Measurements from ENCODE around the gene KCNJ15.

Gene KCNJ15

GRCh38 chr21:38264571-38264970, 7.8 kb downstream of the KCNJ15 start:
- no peaks in the 10 kb centered on the region for H3K36me3 ChIP-seq (ENCODE audit: control insufficient read depth, insufficient read depth, low read length)
- no peak overlapping the region for H3K4me3 ChIP-seq (ENCODE audit: low read length)
- no peak overlapping the region for H3K27ac ChIP-seq (ENCODE audit: low read depth, low read length)
- no peak overlapping the region for H3K9ac ChIP-seq (ENCODE audit: low read length)
- no peaks in the 10 kb centered on the region for H3K4me1 ChIP-seq (ENCODE audit: control insufficient read depth, insufficient read depth, low read length)
- H3K27me3 ChIP-seq (ENCODE audit: control insufficient read depth, insufficient read depth, low read length) = no peaks in the 10 kb centered on the region

GRCh38 chr21:38265166-38265565, 8.4 kb downstream of the KCNJ15 start:
- Histone ChIP-seq H3K4me3 (ENCODE audit: low read length) (no peak overlapping the region), H3K36me3 (ENCODE audit: control insufficient read depth, insufficient read depth, low read length) (no peaks in the 10 kb centered on the region), H3K4me1 (ENCODE audit: control insufficient read depth, insufficient read depth, low read length) (no peaks in the 10 kb centered on the region), H3K27ac (ENCODE audit: low read depth, low read length) (no peak overlapping the region), H3K27me3 (ENCODE audit: control insufficient read depth, insufficient read depth, low read length) (no peaks in the 10 kb centered on the region), H3K9ac (ENCODE audit: low read length) (no peak overlapping the region)

GRCh38 chr21:38266732-38267131, 9.9 kb downstream of the KCNJ15 start:
- no peak overlapping the region for H3K9ac ChIP-seq (ENCODE audit: low read length)
- no peaks in the 10 kb centered on the region for H3K36me3 ChIP-seq (ENCODE audit: control insufficient read depth, insufficient read depth, low read length)
- H3K27me3 ChIP-seq (ENCODE audit: control insufficient read depth, insufficient read depth, low read length) = no peaks in the 10 kb centered on the region
- H3K27ac ChIP-seq (ENCODE audit: low read depth, low read length) = no peak overlapping the region
- H3K4me1 ChIP-seq (ENCODE audit: control insufficient read depth, insufficient read depth, low read length) = no peaks in the 10 kb centered on the region
- H3K4me3 ChIP-seq (ENCODE audit: low read length) = no peak overlapping the region

- Histone ChIP-seq H3K27me3 (ENCODE audit: control insufficient read depth, insufficient read depth, low read length) (no peaks in the 10 kb centered on the region), H3K27ac (ENCODE audit: low read depth, low read length) (no peak overlapping the region), H3K36me3 (ENCODE audit: control insufficient read depth, insufficient read depth, low read length) (no peaks in the 10 kb centered on the region), H3K4me1 (ENCODE audit: control insufficient read depth, insufficient read depth, low read length) (no peaks in the 10 kb centered on the region), H3K9ac (ENCODE audit: low read length) (no peak overlapping the region), H3K4me3 (ENCODE audit: low read length) (no peak overlapping the region)
Observed at GRCh38 chr21:38267136-38267755, 10.5 kb downstream of the KCNJ15 start.

GRCh38 chr21:38267991-38268863, 11.4 kb downstream of the KCNJ15 start:
- Histone ChIP-seq H3K36me3 (ENCODE audit: control insufficient read depth, insufficient read depth, low read length) (no peaks in the 10 kb centered on the region), H3K4me1 (ENCODE audit: control insufficient read depth, insufficient read depth, low read length) (no peaks in the 10 kb centered on the region), H3K9ac (ENCODE audit: low read length) (no peak overlapping the region), H3K4me3 (ENCODE audit: low read length) (no peak overlapping the region), H3K27me3 (ENCODE audit: control insufficient read depth, insufficient read depth, low read length) (no peaks in the 10 kb centered on the region), H3K27ac (ENCODE audit: low read depth, low read length) (no peak overlapping the region)

GRCh38 chr21:38268864-38269575, 12.2 kb downstream of the KCNJ15 start:
- Histone ChIP-seq H3K27me3 (ENCODE audit: control insufficient read depth, insufficient read depth, low read length) (no peaks in the 10 kb centered on the region), H3K9ac (ENCODE audit: low read length) (no peak overlapping the region), H3K27ac (ENCODE audit: low read depth, low read length) (no peak overlapping the region), H3K36me3 (ENCODE audit: control insufficient read depth, insufficient read depth, low read length) (no peaks in the 10 kb centered on the region), H3K4me1 (ENCODE audit: control insufficient read depth, insufficient read depth, low read length) (no peaks in the 10 kb centered on the region), H3K4me3 (ENCODE audit: low read length) (no peak overlapping the region)

- H3K4me1 ChIP-seq (ENCODE audit: control insufficient read depth, insufficient read depth, low read length) = no peaks in the 10 kb centered on the region
- H3K27ac ChIP-seq (ENCODE audit: low read depth, low read length) = no peak overlapping the region
- H3K4me3 ChIP-seq (ENCODE audit: low read length) = no peak overlapping the region
- H3K36me3 ChIP-seq (ENCODE audit: control insufficient read depth, insufficient read depth, low read length) = no peaks in the 10 kb centered on the region
- H3K9ac ChIP-seq (ENCODE audit: low read length) = no peak overlapping the region
- no peaks in the 10 kb centered on the region for H3K27me3 ChIP-seq (ENCODE audit: control insufficient read depth, insufficient read depth, low read length)
Observed at GRCh38 chr21:38269576-38269936, 12.8 kb downstream of the KCNJ15 start.

- Histone ChIP-seq H3K27me3 (ENCODE audit: control insufficient read depth, insufficient read depth, low read length) (no peaks in the 10 kb centered on the region), H3K27ac (ENCODE audit: low read depth, low read length) (no peak overlapping the region), H3K4me1 (ENCODE audit: control insufficient read depth, insufficient read depth, low read length) (no peaks in the 10 kb centered on the region), H3K36me3 (ENCODE audit: control insufficient read depth, insufficient read depth, low read length) (no peaks in the 10 kb centered on the region), H3K4me3 (ENCODE audit: low read length) (no peak overlapping the region), H3K9ac (ENCODE audit: low read length) (no peak overlapping the region)
Observed at GRCh38 chr21:38272215-38272614, 15.4 kb downstream of the KCNJ15 start.

- Histone ChIP-seq H3K4me3 (ENCODE audit: low read length) (no peak overlapping the region), H3K36me3 (ENCODE audit: control insufficient read depth, insufficient read depth, low read length) (no peaks in the 10 kb centered on the region), H3K27me3 (ENCODE audit: control insufficient read depth, insufficient read depth, low read length) (no peaks in the 10 kb centered on the region), H3K4me1 (ENCODE audit: control insufficient read depth, insufficient read depth, low read length) (no peaks in the 10 kb centered on the region), H3K27ac (ENCODE audit: low read depth, low read length) (no peak overlapping the region), H3K9ac (ENCODE audit: low read length) (no peak overlapping the region)
Observed at GRCh38 chr21:38273745-38274542, 17.2 kb downstream of the KCNJ15 start.

- Histone ChIP-seq H3K27ac (ENCODE audit: low read depth, low read length) (no peak overlapping the region), H3K4me3 (ENCODE audit: low read length) (no peak overlapping the region), H3K4me1 (ENCODE audit: control insufficient read depth, insufficient read depth, low read length) (no peaks in the 10 kb centered on the region), H3K36me3 (ENCODE audit: control insufficient read depth, insufficient read depth, low read length) (no peaks in the 10 kb centered on the region), H3K9ac (ENCODE audit: low read length) (no peak overlapping the region), H3K27me3 (ENCODE audit: control insufficient read depth, insufficient read depth, low read length) (no peaks in the 10 kb centered on the region)
Observed at GRCh38 chr21:38277501-38278131, 20.8 kb downstream of the KCNJ15 start.

GRCh38 chr21:38280454-38280853, 23.7 kb downstream of the KCNJ15 start:
- Histone ChIP-seq H3K36me3 (ENCODE audit: control insufficient read depth, insufficient read depth, low read length) (no peaks in the 10 kb centered on the region), H3K4me3 (ENCODE audit: low read length) (no peak overlapping the region), H3K27ac (ENCODE audit: low read depth, low read length) (no peak overlapping the region), H3K9ac (ENCODE audit: low read length) (no peak overlapping the region), H3K4me1 (ENCODE audit: control insufficient read depth, insufficient read depth, low read length) (no peaks in the 10 kb centered on the region), H3K27me3 (ENCODE audit: control insufficient read depth, insufficient read depth, low read length) (no peaks in the 10 kb centered on the region)

GRCh38 chr21:38280867-38281266, 24.1 kb downstream of the KCNJ15 start:
- Histone ChIP-seq H3K36me3 (ENCODE audit: control insufficient read depth, insufficient read depth, low read length) (no peaks in the 10 kb centered on the region), H3K27me3 (ENCODE audit: control insufficient read depth, insufficient read depth, low read length) (no peaks in the 10 kb centered on the region), H3K4me3 (ENCODE audit: low read length) (no peak overlapping the region), H3K27ac (ENCODE audit: low read depth, low read length) (no peak overlapping the region), H3K9ac (ENCODE audit: low read length) (no peak overlapping the region), H3K4me1 (ENCODE audit: control insufficient read depth, insufficient read depth, low read length) (no peaks in the 10 kb centered on the region)

All from rectal smooth muscle tissue (tissue), 1 donor.